ENCODE measurements around the gene RXRA. TPM values are rescaled to one million over a fixed set of nuclear protein-coding genes. Genes with fewer than 3 reads are reported as not detected.

The RXRA gene
- total RNA-seq, 1 experiment from 2014 or later: 29.9 TPM

DNA sequence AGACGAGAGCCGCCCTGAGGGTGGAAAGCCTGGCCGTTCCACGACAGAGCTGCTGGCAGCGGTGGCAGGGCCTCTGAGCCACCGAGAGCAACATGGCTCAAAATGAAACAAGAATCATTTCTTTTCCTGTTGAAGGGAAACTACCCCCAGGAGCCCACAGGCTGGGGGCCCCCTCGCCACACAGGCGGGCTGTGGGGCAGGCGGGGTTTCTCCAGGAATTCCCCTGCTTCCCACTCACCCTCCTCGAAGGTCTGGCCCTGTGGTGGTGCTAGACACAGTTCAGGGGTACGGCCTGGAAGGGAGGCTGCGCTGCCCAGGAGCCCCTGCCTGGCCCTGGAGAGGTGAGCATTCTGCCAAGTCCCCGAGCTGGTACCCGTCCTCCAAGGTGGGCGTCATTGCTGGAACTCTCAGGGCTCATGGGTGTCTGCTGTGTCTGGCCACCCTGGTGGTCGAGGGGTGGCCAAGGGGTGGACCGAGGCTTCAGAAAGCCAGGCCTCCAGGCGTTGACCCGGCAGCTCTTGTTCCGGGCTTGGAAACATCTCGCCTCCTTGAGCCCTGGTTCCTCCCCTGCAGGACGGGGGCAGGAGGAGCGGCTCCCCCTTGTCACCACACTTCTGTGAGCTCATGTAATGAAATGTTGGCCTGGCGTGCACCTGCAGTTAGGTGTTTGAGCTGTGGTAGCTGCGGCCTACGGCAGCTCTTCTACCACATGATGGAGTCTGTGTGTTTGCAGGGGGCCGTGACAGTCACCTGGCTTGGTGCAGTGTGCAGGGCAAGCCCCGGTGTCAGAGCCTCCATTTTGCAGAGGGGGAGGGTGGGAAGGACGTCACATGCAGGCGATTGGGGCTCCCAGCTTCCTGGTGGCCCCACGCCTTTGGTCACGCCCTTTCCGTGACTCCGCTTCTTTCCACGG is 65.3 kb downstream of the RXRA start:
- Histone ChIP-seq H3K14ac (ENCODE audit: insufficient read depth, low read length) (peak overlapping the region; percentile 8; the same call in 1 of the 2 replicates), H3K18ac (ENCODE audit: insufficient read length, low read depth, low read length) (no peak overlapping the region), H3K27me3 (ENCODE audit: insufficient read depth, low read length) (no peaks in the 10 kb centered on the region), H2BK15ac (ENCODE audit: low read depth, low read length) (no peak overlapping the region), H3K23me2 (ENCODE audit: insufficient read length, low read depth, low read length, poor library complexity, severe bottlenecking) (no peaks in the 10 kb centered on the region), H4K8ac (replicated peaks; ENCODE audit: insufficient read length, low read depth, low read length) (no peak overlapping the region), H2BK20ac (ENCODE audit: low read depth, low read length, poor library complexity, severe bottlenecking) (no peak overlapping the region), H3K4me2 (ENCODE audit: insufficient read depth, insufficient read length, low read length) (no peak overlapping the region), H3T11ph (ENCODE audit: low read length) (no peak overlapping the region), H2BK12ac (ENCODE audit: insufficient read length, low read depth, low read length) (no peak overlapping the region), H3K4ac (ENCODE audit: low read depth, low read length) (no peak overlapping the region), H2BK5ac (ENCODE audit: insufficient read length, low read length) (no peak overlapping the region), H3K4me1 (ENCODE audit: insufficient read depth, low read length) (no peaks in the 10 kb centered on the region), H3K56ac (ENCODE audit: insufficient read length, low read depth, low read length) (no peak overlapping the region), H3K23ac (ENCODE audit: insufficient read length, low read depth, low read length) (no peak overlapping the region), H2AK5ac (ENCODE audit: insufficient read length, low read length) (no peak overlapping the region), H3K9ac (ENCODE audit: extremely low read depth, insufficient read length, low read length) (no peak overlapping the region), H3K79me2 (ENCODE audit: insufficient read depth, low read length) (peaks cover 6% of the 10 kb centered on the region; the same call in 1 of the 2 replicates), H3K79me1 (ENCODE audit: insufficient read depth, low read depth, low read length, poor library complexity, severe bottlenecking) (no peaks in the 10 kb centered on the region), H2AFZ (ENCODE audit: low read length) (no peak overlapping the region), H3K27ac (ENCODE audit: insufficient read length, low read depth, low read length) (no peak overlapping the region), H4K5ac (ENCODE audit: insufficient read length, low read depth, low read length) (no peak overlapping the region), H2BK120ac (ENCODE audit: low read depth, low read length, poor library complexity, severe bottlenecking) (no peak overlapping the region), H4K91ac (ENCODE audit: insufficient read length, low read depth, low read length) (no peak overlapping the region), H4K20me1 (ENCODE audit: control insufficient read depth, insufficient read depth, insufficient read length) (no peaks in the 10 kb centered on the region), H3K9me3 (ENCODE audit: control insufficient read depth, low read depth, low read length) (no peaks in the 10 kb centered on the region)
- H3K4me3 Mint-ChIP-seq: no peak overlapping the region
- DNase-seq: no peak
- peak overlapping the region in 1 of 3 experiments; percentile 73; a peak in 3 of 7 replicates for H3K27ac Mint-ChIP-seq
- TF ChIP-seq, protein P1, sequence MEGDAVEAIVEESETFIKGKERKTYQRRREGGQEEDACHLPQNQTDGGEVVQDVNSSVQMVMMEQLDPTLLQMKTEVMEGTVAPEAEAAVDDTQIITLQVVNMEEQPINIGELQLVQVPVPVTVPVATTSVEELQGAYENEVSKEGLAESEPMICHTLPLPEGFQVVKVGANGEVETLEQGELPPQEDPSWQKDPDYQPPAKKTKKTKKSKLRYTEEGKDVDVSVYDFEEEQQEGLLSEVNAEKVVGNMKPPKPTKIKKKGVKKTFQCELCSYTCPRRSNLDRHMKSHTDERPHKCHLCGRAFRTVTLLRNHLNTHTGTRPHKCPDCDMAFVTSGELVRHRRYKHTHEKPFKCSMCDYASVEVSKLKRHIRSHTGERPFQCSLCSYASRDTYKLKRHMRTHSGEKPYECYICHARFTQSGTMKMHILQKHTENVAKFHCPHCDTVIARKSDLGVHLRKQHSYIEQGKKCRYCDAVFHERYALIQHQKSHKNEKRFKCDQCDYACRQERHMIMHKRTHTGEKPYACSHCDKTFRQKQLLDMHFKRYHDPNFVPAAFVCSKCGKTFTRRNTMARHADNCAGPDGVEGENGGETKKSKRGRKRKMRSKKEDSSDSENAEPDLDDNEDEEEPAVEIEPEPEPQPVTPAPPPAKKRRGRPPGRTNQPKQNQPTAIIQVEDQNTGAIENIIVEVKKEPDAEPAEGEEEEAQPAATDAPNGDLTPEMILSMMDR (conservative IDR thresholded peaks at IDR 0.05): no peak
- no CpG with 5 or more reads among the region's 35 CpGs for WGBS (ENCODE audit: extremely low coverage, insufficient read length, low lambda C conversion rate)
- H3K27me3 Mint-ChIP-seq (ENCODE audit: low read depth): no peaks in the 10 kb centered on the region
- peaks cover 0 to 4% (median 4%) of the 10 kb centered on the region in 3 experiments; a peak in 3 of 7 replicates for H3K36me3 Mint-ChIP-seq (ENCODE audit: insufficient read depth in 1 of 3, low read depth in 3 of 3)
- H3K4me1 Mint-ChIP-seq: peaks cover 1 to 6% of the 10 kb centered on the region in 2 experiments
- H3K9me3 Mint-ChIP-seq: peaks cover 0 to 3% of the 10 kb centered on the region in 2 experiments; a peak in 2 of 5 replicates
